IPS-20b (cell line): ENCODE results near the gene CXXC5.

Source experiments
- H3K27ac ChIP-seq: one replicate; pipeline ENCODE4 v1.5.1; 2013; ENCODE audit warnings: low read length
- H3K27me3 ChIP-seq: 2 replicates; pipeline ENCODE4 v1.6.1; 2013; ENCODE audit warnings: mild to moderate bottlenecking, low read length, inconsistent platforms; ENCODE audit not compliant: insufficient read depth
- H3K36me3 ChIP-seq: 2 replicates; pipeline ENCODE4 v1.6.1; 2013; ENCODE audit warnings: low read depth, mild to moderate bottlenecking, inconsistent platforms, low read length, moderate library complexity; ENCODE audit not compliant: insufficient read depth
- H3K4me1 ChIP-seq: 2 replicates; pipeline ENCODE4 v1.6.1; 2013; ENCODE audit warnings: mild to moderate bottlenecking, control low read depth, inconsistent platforms, low read length, moderate library complexity; ENCODE audit not compliant: insufficient read depth
- H3K4me3 ChIP-seq: 2 replicates; pipeline ENCODE4 v1.5.1; 2013; ENCODE audit warnings: mild to moderate bottlenecking, low read length, inconsistent platforms
- H3K9ac ChIP-seq: 2 replicates; pipeline ENCODE4 v1.6.1; 2013; ENCODE audit warnings: low read depth, mild to moderate bottlenecking, inconsistent platforms, low read length, moderate library complexity
- H3K9me3 ChIP-seq: 2 replicates; pipeline ENCODE4 v1.6.1; 2013; ENCODE audit warnings: mild to moderate bottlenecking, low read depth, low read length, inconsistent platforms; ENCODE audit not compliant: insufficient read depth

The CXXC5 gene

GRCh38 chr5:139664086-139664693 lies 16.0 kb downstream of the CXXC5 start:
- H3K4me1 ChIP-seq = peaks cover 29% of the 10 kb centered on the region
- H3K36me3 ChIP-seq = 0 out of 2 replicates have a peak, but pooled peaks cover 4% of the 10 kb centered on the region
- H3K27ac ChIP-seq = no peak overlapping the region
- H3K9ac ChIP-seq = no peak overlapping the region
- no peak overlapping the region for H3K4me3 ChIP-seq
- H3K27me3 ChIP-seq = no peaks in the 10 kb centered on the region
- no peaks in the 10 kb centered on the region for H3K9me3 ChIP-seq

DNA sequence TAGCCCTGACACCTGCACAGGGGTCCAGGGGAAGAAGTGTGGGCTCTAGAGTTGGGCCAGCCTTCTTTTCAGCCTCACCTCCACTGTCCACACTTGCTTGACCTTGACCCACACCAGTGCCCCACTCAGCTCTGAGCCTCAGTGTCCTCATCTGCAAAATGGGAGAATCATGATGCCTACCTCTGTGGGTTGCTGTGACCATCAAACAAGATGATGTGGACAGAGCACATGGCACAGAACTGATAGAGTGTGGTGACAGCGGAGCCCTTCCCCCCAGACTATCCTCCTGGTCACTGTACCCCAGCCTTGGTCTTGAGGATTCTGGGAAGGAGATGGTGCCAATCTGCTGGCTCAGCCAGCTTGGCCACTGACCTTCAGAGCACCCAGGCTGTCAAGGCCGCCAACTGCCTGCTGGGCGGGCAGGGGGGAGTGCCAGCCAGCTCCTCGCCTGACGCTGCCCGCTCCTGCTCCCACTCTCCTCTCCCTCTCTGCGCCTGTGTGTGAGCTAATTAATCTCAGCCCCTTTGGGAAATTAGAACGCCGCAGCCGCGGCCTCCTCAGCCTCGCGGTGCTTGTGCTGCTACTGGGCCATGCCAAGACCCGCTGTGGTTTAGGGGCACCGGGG lies 16.7 kb downstream of the CXXC5 start:
- no peaks in the 10 kb centered on the region for H3K27me3 ChIP-seq
- no peaks in the 10 kb centered on the region for H3K9me3 ChIP-seq
- H3K4me1 ChIP-seq = peaks cover 22% of the 10 kb centered on the region
- 0 out of 2 replicates have a peak, but pooled peaks cover 4% of the 10 kb centered on the region for H3K36me3 ChIP-seq
- H3K27ac ChIP-seq = no peak overlapping the region
- H3K9ac ChIP-seq = no peak overlapping the region
- no peak overlapping the region for H3K4me3 ChIP-seq

- H3K9ac ChIP-seq = no peak overlapping the region
- H3K4me3 ChIP-seq = no peak overlapping the region
- peaks cover 17% of the 10 kb centered on the region for H3K4me1 ChIP-seq
- H3K9me3 ChIP-seq = no peaks in the 10 kb centered on the region
- peaks cover 7% of the 10 kb centered on the region; the same call in 1 of the 2 replicates for H3K36me3 ChIP-seq
- no peaks in the 10 kb centered on the region for H3K27me3 ChIP-seq
- no peak overlapping the region for H3K27ac ChIP-seq
Observed at GRCh38 chr5:139665626-139666025, 17.5 kb downstream of the CXXC5 start.

DNA sequence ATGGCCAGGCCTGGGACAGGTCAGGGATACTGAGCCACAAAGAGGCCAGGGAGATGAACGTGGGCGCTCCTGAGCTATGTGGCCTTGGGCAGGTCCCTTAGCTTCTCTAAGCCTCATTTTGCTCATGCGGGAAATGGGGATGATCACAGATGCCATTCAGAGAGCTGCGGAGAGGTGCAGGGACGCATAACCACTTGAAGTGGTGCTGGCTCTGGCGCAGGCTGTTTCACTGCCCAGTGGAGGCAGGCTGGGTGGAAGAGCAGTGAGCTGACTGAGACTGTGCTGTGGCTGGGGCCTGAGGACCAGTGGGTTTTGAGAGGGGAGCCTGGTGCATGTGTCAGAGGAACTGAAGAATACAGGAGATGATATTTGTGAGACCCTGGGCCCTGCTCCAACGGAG lies 18.4 kb downstream of the CXXC5 start:
- H3K9ac ChIP-seq = no peak overlapping the region
- no peak overlapping the region for H3K27ac ChIP-seq

DNA sequence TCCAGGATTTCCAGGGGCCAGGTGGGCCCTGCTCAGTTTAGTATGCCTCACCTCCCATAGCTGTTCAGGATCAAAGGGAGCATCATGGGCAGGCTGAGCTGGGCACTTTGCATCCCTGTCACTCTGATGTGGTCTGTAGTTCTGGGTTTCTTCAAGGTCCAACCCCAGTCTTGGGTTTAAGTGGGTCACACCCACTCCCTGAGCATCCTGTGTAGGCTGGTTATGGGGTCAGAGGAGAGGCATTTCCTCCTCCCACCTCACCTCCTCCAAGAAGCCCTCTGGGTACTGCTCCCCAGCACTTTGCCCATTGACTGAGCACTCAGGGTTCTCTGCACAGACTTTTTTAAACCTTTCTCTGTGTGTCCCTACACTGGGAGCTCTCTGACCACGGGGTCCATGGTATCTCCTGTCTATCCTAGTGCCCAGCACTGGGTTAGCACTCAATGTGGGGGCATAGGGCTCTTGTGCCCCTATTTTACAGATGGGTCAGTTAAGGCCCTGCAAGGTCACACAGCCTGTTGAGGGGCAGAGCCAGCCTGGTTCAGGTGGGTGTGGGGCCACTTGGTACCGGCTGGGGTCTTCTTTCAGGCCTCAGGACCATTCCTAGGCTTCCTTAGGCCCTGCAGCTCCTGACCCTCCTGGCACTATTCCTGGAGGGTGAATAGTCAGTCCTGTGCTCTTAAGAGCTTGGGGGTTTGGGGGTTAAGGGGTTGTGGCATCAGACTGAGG lies 19.0 kb downstream of the CXXC5 start:
- H3K4me1 ChIP-seq = peaks cover 29% of the 10 kb centered on the region
- no peak overlapping the region for H3K9ac ChIP-seq
- H3K27ac ChIP-seq = no peak overlapping the region
- peaks cover 7% of the 10 kb centered on the region; the same call in 1 of the 2 replicates for H3K36me3 ChIP-seq
- H3K27me3 ChIP-seq = no peaks in the 10 kb centered on the region
- no peak overlapping the region for H3K4me3 ChIP-seq
- no peaks in the 10 kb centered on the region for H3K9me3 ChIP-seq

More for the DNA sequence above, 18.4 kb downstream of the CXXC5 start:
- H3K27me3 ChIP-seq = no peaks in the 10 kb centered on the region
- no peaks in the 10 kb centered on the region for H3K9me3 ChIP-seq
- peaks cover 7% of the 10 kb centered on the region; the same call in 1 of the 2 replicates for H3K36me3 ChIP-seq
- H3K4me3 ChIP-seq = no peak overlapping the region
- H3K4me1 ChIP-seq = peaks cover 26% of the 10 kb centered on the region

DNA sequence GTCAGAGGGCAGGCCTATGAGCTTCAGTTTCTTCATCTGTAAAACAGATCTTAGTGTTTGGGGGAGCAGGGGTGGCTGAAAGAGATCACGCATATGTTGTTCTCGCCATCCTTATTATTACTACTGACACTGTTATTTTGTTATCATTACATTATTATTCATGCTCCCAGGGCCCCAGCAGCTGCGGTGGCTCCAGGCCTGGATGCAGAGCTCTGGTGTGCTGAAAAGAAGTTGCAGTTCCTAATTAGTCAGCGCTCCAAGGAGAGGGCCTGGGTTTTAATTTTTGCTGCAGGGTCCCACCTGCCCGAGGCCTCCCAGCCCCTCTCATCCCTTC lies 19.5 kb downstream of the CXXC5 start:
- Histone ChIP-seq H3K27me3 (no peaks in the 10 kb centered on the region), H3K4me1 (peaks cover 29% of the 10 kb centered on the region), H3K27ac (no peak overlapping the region), H3K9me3 (no peaks in the 10 kb centered on the region), H3K4me3 (no peak overlapping the region), H3K9ac (no peak overlapping the region), H3K36me3 (peaks cover 7% of the 10 kb centered on the region; the same call in 1 of the 2 replicates)

- Histone ChIP-seq H3K4me1 (peaks cover 27% of the 10 kb centered on the region), H3K27ac (no peak overlapping the region), H3K9ac (no peak overlapping the region)
Observed at GRCh38 chr5:139668064-139668880, 20.1 kb downstream of the CXXC5 start.

DNA sequence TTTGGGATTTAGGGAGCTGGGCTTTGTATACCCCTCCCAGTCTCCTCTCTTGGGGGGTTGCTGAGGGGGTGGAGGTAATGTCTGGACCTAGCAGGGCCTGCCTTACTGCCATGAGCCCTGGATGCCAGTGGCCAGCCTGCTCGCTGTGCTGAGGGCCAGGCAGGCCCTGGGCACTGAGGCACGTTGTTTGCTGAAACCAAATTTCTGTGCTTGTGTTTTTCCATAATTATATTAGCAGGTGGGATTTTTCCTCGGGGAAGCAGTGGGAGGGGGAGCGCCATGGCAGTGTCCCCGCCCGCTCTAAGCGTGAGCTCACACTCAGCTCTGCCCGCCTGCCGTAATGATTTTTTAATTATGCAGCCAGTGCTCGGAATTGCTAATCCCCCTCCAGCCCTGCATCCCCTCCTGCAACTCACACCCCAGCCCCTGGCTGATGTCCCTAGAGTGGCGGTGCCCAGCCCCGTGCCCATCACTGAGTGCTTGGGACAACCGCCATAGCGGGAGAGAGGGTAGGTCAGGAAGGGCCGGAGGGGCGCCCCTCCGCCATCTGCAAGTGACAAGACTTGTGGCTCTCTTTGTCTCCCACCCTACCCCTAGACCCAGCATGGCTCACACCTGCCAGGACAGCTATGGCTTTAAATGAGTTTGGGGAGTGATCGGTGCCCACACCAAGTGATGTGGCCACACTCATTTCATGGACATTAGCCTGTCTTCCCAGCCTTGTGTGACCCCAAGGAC lies 20.9 kb downstream of the CXXC5 start:
- Histone ChIP-seq H3K4me3 (no peak overlapping the region), H3K9ac (no peak overlapping the region), H3K27ac (no peak overlapping the region), H3K4me1 (peaks cover 23% of the 10 kb centered on the region), H3K36me3 (peaks cover 7% of the 10 kb centered on the region; the same call in 1 of the 2 replicates), H3K27me3 (no peaks in the 10 kb centered on the region), H3K9me3 (no peaks in the 10 kb centered on the region)

More at GRCh38 chr5:139668064-139668880, 20.1 kb downstream of the CXXC5 start:
- Histone ChIP-seq H3K36me3 (peaks cover 7% of the 10 kb centered on the region; the same call in 1 of the 2 replicates), H3K9me3 (no peaks in the 10 kb centered on the region), H3K27me3 (no peaks in the 10 kb centered on the region), H3K4me3 (no peak overlapping the region)

- H3K9ac ChIP-seq = no peak overlapping the region; the same call in 1 of the 2 replicates
- H3K36me3 ChIP-seq = peaks cover 3% of the 10 kb centered on the region; the same call in 1 of the 2 replicates
- no peak overlapping the region for H3K4me3 ChIP-seq
- H3K27ac ChIP-seq = no peak overlapping the region
- H3K4me1 ChIP-seq = peaks cover 23% of the 10 kb centered on the region
- no peaks in the 10 kb centered on the region for H3K27me3 ChIP-seq
- no peaks in the 10 kb centered on the region for H3K9me3 ChIP-seq
Observed at GRCh38 chr5:139669662-139670368, 21.7 kb downstream of the CXXC5 start.

DNA sequence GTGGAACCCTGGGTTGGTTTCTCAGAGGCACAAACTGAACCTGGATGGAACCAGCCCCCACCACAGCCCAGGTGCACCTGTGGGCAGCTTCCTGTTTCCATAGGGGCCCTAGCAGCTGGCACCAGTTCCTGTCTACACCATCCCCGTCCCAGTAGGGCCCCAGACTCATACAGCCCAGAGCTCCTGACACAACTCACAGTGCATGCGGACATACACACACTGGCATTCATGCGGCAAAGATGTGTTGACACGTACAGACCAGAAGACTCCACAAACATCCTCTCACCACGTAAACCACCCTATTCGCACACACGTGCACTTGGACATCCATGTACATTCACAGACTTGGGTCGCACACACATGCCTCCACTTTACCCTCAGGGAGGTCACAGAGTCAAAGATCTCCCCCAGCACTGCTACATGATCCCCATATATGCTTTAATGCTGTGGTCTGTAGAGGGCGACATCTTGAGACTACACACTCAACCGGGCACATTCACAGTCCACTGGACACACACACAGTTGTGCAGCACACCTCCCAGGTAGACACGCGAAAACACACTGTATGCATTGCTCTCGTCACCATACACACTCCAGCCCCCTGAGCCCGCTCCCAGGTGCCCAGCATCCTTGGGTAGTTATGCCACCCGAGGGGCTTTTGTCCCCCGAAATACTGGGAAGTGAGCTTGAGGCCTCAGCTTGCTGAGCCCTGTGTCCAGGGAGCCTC lies 22.4 kb downstream of the CXXC5 start:
- peaks cover 3% of the 10 kb centered on the region; the same call in 1 of the 2 replicates for H3K36me3 ChIP-seq
- H3K27ac ChIP-seq = no peak overlapping the region
- H3K9ac ChIP-seq = no peak overlapping the region
- no peaks in the 10 kb centered on the region for H3K9me3 ChIP-seq
- no peak overlapping the region for H3K4me3 ChIP-seq
- no peaks in the 10 kb centered on the region for H3K27me3 ChIP-seq
- H3K4me1 ChIP-seq = peaks cover 23% of the 10 kb centered on the region
